ENCODE measurements around the gene MOGAT2.
"Not testable (repeated sequence)": the region's sequence is repeated elsewhere in the genome, so short reads cannot be mapped to it uniquely, and the experiment has no call there.

The MOGAT2 gene

GRCh38 chr11:75678620-75679259, 38.9 kb upstream of the MOGAT2 start:
- no peak for DNase-seq (ENCODE audit: low spot score)
- TF ChIP-seq, protein P1, sequence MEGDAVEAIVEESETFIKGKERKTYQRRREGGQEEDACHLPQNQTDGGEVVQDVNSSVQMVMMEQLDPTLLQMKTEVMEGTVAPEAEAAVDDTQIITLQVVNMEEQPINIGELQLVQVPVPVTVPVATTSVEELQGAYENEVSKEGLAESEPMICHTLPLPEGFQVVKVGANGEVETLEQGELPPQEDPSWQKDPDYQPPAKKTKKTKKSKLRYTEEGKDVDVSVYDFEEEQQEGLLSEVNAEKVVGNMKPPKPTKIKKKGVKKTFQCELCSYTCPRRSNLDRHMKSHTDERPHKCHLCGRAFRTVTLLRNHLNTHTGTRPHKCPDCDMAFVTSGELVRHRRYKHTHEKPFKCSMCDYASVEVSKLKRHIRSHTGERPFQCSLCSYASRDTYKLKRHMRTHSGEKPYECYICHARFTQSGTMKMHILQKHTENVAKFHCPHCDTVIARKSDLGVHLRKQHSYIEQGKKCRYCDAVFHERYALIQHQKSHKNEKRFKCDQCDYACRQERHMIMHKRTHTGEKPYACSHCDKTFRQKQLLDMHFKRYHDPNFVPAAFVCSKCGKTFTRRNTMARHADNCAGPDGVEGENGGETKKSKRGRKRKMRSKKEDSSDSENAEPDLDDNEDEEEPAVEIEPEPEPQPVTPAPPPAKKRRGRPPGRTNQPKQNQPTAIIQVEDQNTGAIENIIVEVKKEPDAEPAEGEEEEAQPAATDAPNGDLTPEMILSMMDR (IDR thresholded peaks at IDR 0.05; ENCODE audit: borderline replicate concordance, control extremely low read depth, extremely low read depth, insufficient read depth, missing control alignments), result no peak
- in situ Hi-C loops (cut with MboI; ENCODE audit: low sequenced_read_pairs, unreplicated experiment), result no loop called here

GRCh38 chr11:75679566-75679965, 38.1 kb upstream of the MOGAT2 start:
- TF ChIP-seq, protein P1 (IDR thresholded peaks at IDR 0.05; ENCODE audit: borderline replicate concordance, control extremely low read depth, extremely low read depth, insufficient read depth, missing control alignments), result no peak
- DNase-seq (ENCODE audit: low spot score), result no peak
- in situ Hi-C loops (cut with MboI; ENCODE audit: low sequenced_read_pairs, unreplicated experiment), result no loop called here

DNA sequence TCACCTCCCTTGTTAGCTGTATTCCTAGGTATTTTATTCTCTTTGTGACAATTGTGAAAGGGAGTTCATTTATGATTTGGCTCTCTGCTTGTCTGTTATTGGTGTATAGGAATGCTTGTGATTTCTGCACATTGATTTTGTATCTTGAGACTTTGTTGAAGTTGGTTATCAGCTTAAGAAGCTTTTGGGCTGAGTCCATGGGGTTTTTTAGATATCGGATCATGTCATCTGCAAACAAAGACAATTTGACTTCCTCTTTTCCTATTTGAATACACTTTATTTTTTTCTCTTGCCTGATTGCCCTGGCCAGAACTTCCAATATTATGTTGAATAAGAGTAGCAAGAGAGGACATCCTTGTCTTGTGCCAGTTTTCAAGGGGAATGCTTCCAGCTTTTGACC, 33.8 kb upstream of the MOGAT2 start:
- DNase-seq (ENCODE audit: low spot score); in situ Hi-C loops (cut with MboI; ENCODE audit: low sequenced_read_pairs, unreplicated experiment): not testable (repeated sequence)

GRCh38 chr11:75689863-75690609, 27.6 kb upstream of the MOGAT2 start:
- TF ChIP-seq, protein P1 (IDR thresholded peaks at IDR 0.05; ENCODE audit: borderline replicate concordance, control extremely low read depth, extremely low read depth, insufficient read depth, missing control alignments), result no peak
- DNase-seq (ENCODE audit: low spot score), result peak; percentile 47
- in situ Hi-C loops (cut with MboI; ENCODE audit: low sequenced_read_pairs, unreplicated experiment), result no loop called here

DNA sequence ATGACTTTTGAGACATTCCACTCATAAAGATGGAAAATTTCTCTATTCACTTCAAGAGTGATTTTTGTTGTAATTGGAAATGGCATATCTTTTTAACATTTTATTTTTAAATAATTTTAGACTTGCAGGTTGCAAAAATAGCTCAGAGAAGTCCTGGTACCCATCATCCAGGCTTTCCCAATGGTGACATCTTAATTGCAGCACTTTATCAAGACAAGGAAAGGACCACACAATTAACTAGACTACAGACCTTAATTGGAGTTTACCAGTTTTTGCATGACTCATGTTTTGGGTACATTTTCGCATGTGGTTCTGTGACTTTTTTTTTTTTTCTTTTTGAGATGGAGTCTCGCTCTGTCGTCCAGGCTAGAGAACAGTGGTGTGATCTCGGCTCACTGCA, 25.8 kb upstream of the MOGAT2 start:
- in situ Hi-C loops (cut with MboI; ENCODE audit: low sequenced_read_pairs, unreplicated experiment), result no loop called here
- DNase-seq (ENCODE audit: low spot score), result no peak
- TF ChIP-seq, protein P1 (IDR thresholded peaks at IDR 0.05; ENCODE audit: borderline replicate concordance, control extremely low read depth, extremely low read depth, insufficient read depth, missing control alignments), result no peak

DNA sequence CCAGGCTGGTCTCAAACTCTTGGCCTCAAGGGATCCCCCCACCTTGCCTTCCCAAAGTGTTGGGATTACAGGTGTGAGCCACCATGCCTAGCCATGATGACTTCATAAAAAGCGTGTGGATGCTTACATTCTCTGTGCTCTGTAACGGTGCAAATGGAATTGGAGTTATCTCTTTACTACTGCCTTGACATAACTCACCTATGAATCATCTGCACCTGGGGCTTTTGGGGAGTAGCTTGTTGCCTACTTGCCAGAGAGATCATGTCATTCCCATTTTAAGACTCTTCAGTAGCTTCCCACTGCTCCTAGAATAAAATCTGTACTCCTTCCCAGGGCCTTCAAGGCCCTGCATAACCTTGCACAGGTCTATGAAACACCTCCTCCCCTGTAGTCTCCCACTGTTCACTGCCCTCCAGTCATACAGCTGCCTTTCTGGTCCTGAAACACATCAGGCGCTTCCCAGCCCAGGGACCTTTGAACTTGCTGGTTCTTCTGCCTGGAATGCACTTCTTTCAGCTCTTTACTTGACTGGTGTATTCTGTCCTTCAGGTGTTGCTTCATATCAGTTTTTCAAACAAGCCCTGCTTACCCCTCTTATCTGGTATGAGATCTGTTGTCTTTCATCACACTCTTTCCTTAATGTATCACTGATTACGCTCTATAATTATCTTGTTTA, 19.6 kb upstream of the MOGAT2 start:
- TF ChIP-seq, protein P1 (IDR thresholded peaks at IDR 0.05; ENCODE audit: borderline replicate concordance, control extremely low read depth, extremely low read depth, insufficient read depth, missing control alignments), result no peak
- in situ Hi-C loops (cut with MboI; ENCODE audit: low sequenced_read_pairs, unreplicated experiment), result no loop called here
- no peak for DNase-seq (ENCODE audit: low spot score)

- no peak for DNase-seq (ENCODE audit: low spot score)
- TF ChIP-seq, protein P1 (IDR thresholded peaks at IDR 0.05; ENCODE audit: borderline replicate concordance, control extremely low read depth, extremely low read depth, insufficient read depth, missing control alignments), result no peak
- in situ Hi-C loops (cut with MboI; ENCODE audit: low sequenced_read_pairs, unreplicated experiment), result loop anchor here (25.0 kb wide), 1 partner anchor 436 kb away; no protein-coding TSS in a partner anchor
Observed at GRCh38 chr11:75700940-75701339, 16.7 kb upstream of the MOGAT2 start.
